Ovary (tissue), 3 donors: ENCODE measurements around the gene GOSR1.

Source experiments
- EP300 ChIP-seq: sonication (generic); formaldehyde crosslinking; IDR thresholded peaks from one replicate; pipeline ENCODE4 v1.6.1; 2017; ENCODE audit warnings: antibody characterized with exemption
- POLR2A ChIP-seq: fragments of 450-650 bp; IDR thresholded peaks from one replicate; pipeline ENCODE4 v1.6.1; 2017; ENCODE audit warnings: antibody characterized with exemption, mild to moderate bottlenecking, moderate library complexity
- TF ChIP-seq, protein P1 (sequence below), 3 donors: fragments of 450-650 bp in 2 of 3; fragments of 200-600 bp in 1 of 3; IDR thresholded peaks; one replicate each; pipeline versions ENCODE4 v1.5.1 to v1.8.0; 2016 to 2022; ENCODE audit warnings: antibody characterized with exemption in 3 of 3, mild to moderate bottlenecking in 1 of 3
- donor health status: DM: no; HTN: no; CAD: no.

DNA sequence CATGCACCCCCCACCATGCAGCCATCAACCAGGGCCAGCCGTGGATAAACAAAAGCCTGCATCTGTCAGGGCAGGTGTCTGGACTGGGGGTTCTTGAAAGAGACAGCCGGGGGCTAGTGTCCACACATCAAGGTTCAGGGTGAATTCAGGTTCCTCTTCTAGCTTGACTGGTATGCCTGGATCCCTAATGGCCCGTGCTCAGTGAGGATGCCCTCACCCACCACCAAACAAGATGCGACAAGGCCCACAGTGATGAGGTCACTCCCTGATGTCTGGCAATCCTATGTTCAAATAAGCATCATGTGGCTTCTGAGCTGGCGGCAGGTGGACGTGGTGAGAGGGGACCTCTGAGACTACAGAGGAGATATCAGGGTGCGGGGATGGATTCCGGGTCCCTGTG lies 64.6 kb downstream of the GOSR1 start:
- TF ChIP-seq, protein P1, sequence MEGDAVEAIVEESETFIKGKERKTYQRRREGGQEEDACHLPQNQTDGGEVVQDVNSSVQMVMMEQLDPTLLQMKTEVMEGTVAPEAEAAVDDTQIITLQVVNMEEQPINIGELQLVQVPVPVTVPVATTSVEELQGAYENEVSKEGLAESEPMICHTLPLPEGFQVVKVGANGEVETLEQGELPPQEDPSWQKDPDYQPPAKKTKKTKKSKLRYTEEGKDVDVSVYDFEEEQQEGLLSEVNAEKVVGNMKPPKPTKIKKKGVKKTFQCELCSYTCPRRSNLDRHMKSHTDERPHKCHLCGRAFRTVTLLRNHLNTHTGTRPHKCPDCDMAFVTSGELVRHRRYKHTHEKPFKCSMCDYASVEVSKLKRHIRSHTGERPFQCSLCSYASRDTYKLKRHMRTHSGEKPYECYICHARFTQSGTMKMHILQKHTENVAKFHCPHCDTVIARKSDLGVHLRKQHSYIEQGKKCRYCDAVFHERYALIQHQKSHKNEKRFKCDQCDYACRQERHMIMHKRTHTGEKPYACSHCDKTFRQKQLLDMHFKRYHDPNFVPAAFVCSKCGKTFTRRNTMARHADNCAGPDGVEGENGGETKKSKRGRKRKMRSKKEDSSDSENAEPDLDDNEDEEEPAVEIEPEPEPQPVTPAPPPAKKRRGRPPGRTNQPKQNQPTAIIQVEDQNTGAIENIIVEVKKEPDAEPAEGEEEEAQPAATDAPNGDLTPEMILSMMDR (IDR thresholded peaks at IDR 0.05): no peak
- TF ChIP-seq POLR2A: no peak
- no peak for TF ChIP-seq EP300
